ENCODE data around the gene CDKAL1.

CDKAL1 gene

DNA sequence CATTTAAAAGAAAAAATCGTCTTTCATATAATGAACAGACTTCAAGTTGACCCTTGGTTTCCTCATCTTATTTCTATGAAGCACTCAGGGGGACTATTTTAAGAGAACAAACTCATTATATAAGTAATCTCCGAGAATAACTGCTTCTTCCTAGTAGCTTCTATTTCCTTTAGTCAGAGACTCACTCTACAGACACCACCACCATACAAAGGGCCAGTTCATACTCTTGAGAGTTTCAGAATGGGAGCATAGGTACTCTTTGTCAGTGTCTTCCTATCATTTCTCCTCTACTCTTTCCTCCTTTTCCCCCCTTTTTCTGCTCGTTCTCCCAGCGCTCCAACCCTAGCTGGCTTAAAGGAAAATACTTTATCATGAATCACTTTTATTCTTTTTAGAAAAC is 104.9 kb downstream of the CDKAL1 start:
- peaks cover 40% of the 10 kb centered on the region for H3K79me2 ChIP-seq (ENCODE audit: insufficient read depth, low read length)
- H3K9me2 ChIP-seq (replicated peaks; ENCODE audit: low read depth, low read length), result no peaks in the 10 kb centered on the region
- no peaks in the 10 kb centered on the region for H3K9me3 ChIP-seq (ENCODE audit: insufficient read depth, low read depth, low read length)
- H3F3A ChIP-seq (ENCODE audit: low read depth), result no peaks in the 10 kb centered on the region
- H3K9ac ChIP-seq (ENCODE audit: low read depth, low read length, poor library complexity, severe bottlenecking), result no peak overlapping the region
- H3K4me3 ChIP-seq (ENCODE audit: low read length, poor library complexity, severe bottlenecking), result no peak overlapping the region
- H2AFZ ChIP-seq (ENCODE audit: low read length), result no peak overlapping the region
- peaks cover 5% of the 10 kb centered on the region; the same call in 1 of the 2 replicates for H3K36me3 ChIP-seq (ENCODE audit: insufficient read depth, low read length)
- no peak overlapping the region for H3K4me2 ChIP-seq (ENCODE audit: low read depth, low read length, poor library complexity, severe bottlenecking)
- TF ChIP-seq EZH2phosphoT487 (IDR thresholded peaks at IDR 0.05; ENCODE audit: borderline replicate concordance), result no peak
- TF ChIP-seq, protein P1, sequence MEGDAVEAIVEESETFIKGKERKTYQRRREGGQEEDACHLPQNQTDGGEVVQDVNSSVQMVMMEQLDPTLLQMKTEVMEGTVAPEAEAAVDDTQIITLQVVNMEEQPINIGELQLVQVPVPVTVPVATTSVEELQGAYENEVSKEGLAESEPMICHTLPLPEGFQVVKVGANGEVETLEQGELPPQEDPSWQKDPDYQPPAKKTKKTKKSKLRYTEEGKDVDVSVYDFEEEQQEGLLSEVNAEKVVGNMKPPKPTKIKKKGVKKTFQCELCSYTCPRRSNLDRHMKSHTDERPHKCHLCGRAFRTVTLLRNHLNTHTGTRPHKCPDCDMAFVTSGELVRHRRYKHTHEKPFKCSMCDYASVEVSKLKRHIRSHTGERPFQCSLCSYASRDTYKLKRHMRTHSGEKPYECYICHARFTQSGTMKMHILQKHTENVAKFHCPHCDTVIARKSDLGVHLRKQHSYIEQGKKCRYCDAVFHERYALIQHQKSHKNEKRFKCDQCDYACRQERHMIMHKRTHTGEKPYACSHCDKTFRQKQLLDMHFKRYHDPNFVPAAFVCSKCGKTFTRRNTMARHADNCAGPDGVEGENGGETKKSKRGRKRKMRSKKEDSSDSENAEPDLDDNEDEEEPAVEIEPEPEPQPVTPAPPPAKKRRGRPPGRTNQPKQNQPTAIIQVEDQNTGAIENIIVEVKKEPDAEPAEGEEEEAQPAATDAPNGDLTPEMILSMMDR (conservative IDR thresholded peaks at IDR 0.05; ENCODE audit: low read length), result no peak
- no peaks in the 10 kb centered on the region for H3K27me3 ChIP-seq (ENCODE audit: insufficient read depth, low read length, poor library complexity, severe bottlenecking)
- H4K20me1 ChIP-seq (ENCODE audit: insufficient read depth, low read length, poor library complexity, severe bottlenecking), result no peaks in the 10 kb centered on the region
- H3K4me1 ChIP-seq (ENCODE audit: insufficient read depth, low read length, poor library complexity, severe bottlenecking), result peaks cover 1% of the 10 kb centered on the region

DNA sequence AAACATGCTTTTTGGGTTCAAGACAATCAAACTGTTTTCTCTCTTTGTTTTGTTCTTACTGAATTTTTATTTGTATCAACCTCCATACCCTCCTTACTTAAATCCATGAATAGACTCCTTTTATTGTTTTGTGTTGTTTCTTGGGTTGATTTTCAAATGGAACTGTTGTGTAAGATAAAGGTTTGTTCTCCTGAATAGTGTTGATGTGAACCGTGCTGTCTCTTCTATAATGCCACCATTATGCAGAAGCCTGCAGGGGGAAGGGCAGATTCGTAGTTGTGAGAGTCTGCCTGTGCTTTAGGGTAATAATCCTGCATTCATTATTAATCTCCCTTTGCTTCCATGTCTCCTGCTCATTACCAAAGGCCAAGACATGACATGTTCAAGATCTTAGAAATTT is 105.9 kb downstream of the CDKAL1 start:
- Histone ChIP-seq H3K9me3 (ENCODE audit: insufficient read depth, low read depth, low read length) (no peaks in the 10 kb centered on the region), H3K36me3 (ENCODE audit: insufficient read depth, low read length) (peaks cover 5% of the 10 kb centered on the region; the same call in 1 of the 2 replicates), H3F3A (ENCODE audit: low read depth) (no peaks in the 10 kb centered on the region), H3K4me2 (ENCODE audit: low read depth, low read length, poor library complexity, severe bottlenecking) (no peak overlapping the region), H3K79me2 (ENCODE audit: insufficient read depth, low read length) (peaks cover 32% of the 10 kb centered on the region), H3K4me1 (ENCODE audit: insufficient read depth, low read length, poor library complexity, severe bottlenecking) (no peaks in the 10 kb centered on the region), H3K27me3 (ENCODE audit: insufficient read depth, low read length, poor library complexity, severe bottlenecking) (no peaks in the 10 kb centered on the region), H3K4me3 (ENCODE audit: low read length, poor library complexity, severe bottlenecking) (no peak overlapping the region), H3K9me2 (replicated peaks; ENCODE audit: low read depth, low read length) (no peaks in the 10 kb centered on the region), H3K9ac (ENCODE audit: low read depth, low read length, poor library complexity, severe bottlenecking) (no peak overlapping the region), H2AFZ (ENCODE audit: low read length) (no peak overlapping the region), H4K20me1 (ENCODE audit: insufficient read depth, low read length, poor library complexity, severe bottlenecking) (no peaks in the 10 kb centered on the region)
- TF ChIP-seq, protein P1 (conservative IDR thresholded peaks at IDR 0.05; ENCODE audit: low read length), result no peak
- no peak for TF ChIP-seq EZH2phosphoT487 (IDR thresholded peaks at IDR 0.05; ENCODE audit: borderline replicate concordance)

DNA sequence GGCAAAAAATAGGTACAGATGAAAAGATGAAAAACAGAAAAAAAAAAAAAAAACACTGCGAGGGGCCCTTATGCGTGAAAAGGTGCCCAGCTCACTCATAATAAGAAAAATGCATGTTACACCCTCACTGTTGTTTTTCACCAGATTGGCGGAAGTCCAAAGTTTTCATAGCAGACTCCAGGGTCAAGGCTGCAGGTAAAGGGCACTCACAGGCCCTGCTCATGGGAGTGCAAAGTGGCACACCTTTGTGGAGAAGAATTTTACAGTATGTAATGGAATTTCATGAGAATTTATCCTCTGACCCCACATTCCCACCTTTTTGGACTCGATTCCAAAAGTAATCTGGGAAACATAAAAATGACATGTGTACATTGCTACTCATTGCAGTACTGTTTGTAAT is 108.2 kb downstream of the CDKAL1 start:
- Histone ChIP-seq H3K36me3 (ENCODE audit: insufficient read depth, low read length) (peaks cover 5% of the 10 kb centered on the region; the same call in 1 of the 2 replicates), H3K9ac (ENCODE audit: low read depth, low read length, poor library complexity, severe bottlenecking) (no peak overlapping the region), H3K9me3 (ENCODE audit: insufficient read depth, low read depth, low read length) (no peaks in the 10 kb centered on the region), H4K20me1 (ENCODE audit: insufficient read depth, low read length, poor library complexity, severe bottlenecking) (no peaks in the 10 kb centered on the region), H3K27me3 (ENCODE audit: insufficient read depth, low read length, poor library complexity, severe bottlenecking) (no peaks in the 10 kb centered on the region), H2AFZ (ENCODE audit: low read length) (no peak overlapping the region), H3K4me2 (ENCODE audit: low read depth, low read length, poor library complexity, severe bottlenecking) (no peak overlapping the region), H3K4me3 (ENCODE audit: low read length, poor library complexity, severe bottlenecking) (no peak overlapping the region), H3K79me2 (ENCODE audit: insufficient read depth, low read length) (peaks cover 21% of the 10 kb centered on the region; the same call in 1 of the 2 replicates), H3F3A (ENCODE audit: low read depth) (no peaks in the 10 kb centered on the region), H3K9me2 (replicated peaks; ENCODE audit: low read depth, low read length) (no peaks in the 10 kb centered on the region), H3K4me1 (ENCODE audit: insufficient read depth, low read length, poor library complexity, severe bottlenecking) (peaks cover 1% of the 10 kb centered on the region)
- TF ChIP-seq, protein P1 (conservative IDR thresholded peaks at IDR 0.05; ENCODE audit: low read length), result no peak
- no peak for TF ChIP-seq EZH2phosphoT487 (IDR thresholded peaks at IDR 0.05; ENCODE audit: borderline replicate concordance)
